Activated B cell treated with CpG ODN at 0.5 μM for 24 hours (primary cell): ENCODE measurements around the gene NFIB. TPM values are rescaled to one million over a fixed set of nuclear protein-coding genes. Genes with fewer than 3 reads are reported as not detected.

ENCODE experiments used
- ATAC-seq: fragments of 200-7000 bp; cut with Tn5 transposase; one replicate; pipeline ENCODE4 v1.10.0; 2021; ENCODE audit warnings: low read depth, mild to moderate bottlenecking, moderate library complexity
- CTCF ChIA-PET: fragments of 350-600 bp; sonication (Branson Sonifier 250); formaldehyde crosslinking; loops from one replicate; lab custom pipeline; 2021; ENCODE audit warnings: antibody characterized with exemption; lab: Charles Lee
- POLR2A ChIA-PET: fragments of 350-600 bp; sonication (Branson Sonifier 250); formaldehyde crosslinking; loops from one replicate; lab custom pipeline; 2021; ENCODE audit warnings: antibody characterized with exemption; lab: Charles Lee
- DNase-seq: peaks from one replicate; pipeline ENCODE4 v3.0.0; 2022
- H3K27ac Mint-ChIP-seq: one replicate; pipeline ENCODE4 v1.8.0; 2020; ENCODE audit warnings: mixed read lengths
- H3K27me3 Mint-ChIP-seq: one replicate; pipeline ENCODE4 v1.8.0; 2021; ENCODE audit warnings: mixed read lengths
- H3K36me3 Mint-ChIP-seq: one replicate; pipeline ENCODE4 v1.8.0; 2021; ENCODE audit warnings: low read depth, mixed read lengths
- H3K4me1 Mint-ChIP-seq: one replicate; pipeline ENCODE4 v1.8.0; 2021; ENCODE audit warnings: mixed read lengths
- H3K4me3 Mint-ChIP-seq: one replicate; pipeline ENCODE4 v1.8.0; 2020; ENCODE audit warnings: mild to moderate bottlenecking, mixed read lengths
- H3K9me3 Mint-ChIP-seq: one replicate; pipeline ENCODE4 v1.8.0; 2020; ENCODE audit warnings: mixed read lengths
- CTCF ChIP-seq: fragments of 200-600 bp; IDR thresholded peaks from one replicate; pipeline ENCODE4 v1.8.0; 2022; ENCODE audit warnings: antibody characterized with exemption, mild to moderate bottlenecking
- intact Hi-C: fragments of 100-400 bp; cut with micrococcal nuclease; formaldehyde crosslinking; loops from one replicate; pipeline ENCODE4 v1.15.1; 2024
- total RNA-seq: library from RNA; stranded (reverse); gene quantifications from 2 replicates; pipeline ENCODE4 v1.2.3, GENCODE V29; 2022

The NFIB gene
- total RNA-seq, 1 donor from 2014 or later = not detected

GRCh38 chr9:14063756-14064155 is 250.2 kb downstream of the NFIB start:
- ChIA-PET POLR2A (no interaction called here), CTCF (no interaction called here)
- DNase-seq (no peak), ATAC-seq (no peak)
- TF ChIP-seq CTCF = no peak
- no peaks in the 10 kb centered on the region for H3K4me1 Mint-ChIP-seq
- no peaks in the 10 kb centered on the region for H3K27me3 Mint-ChIP-seq
- no peaks in the 10 kb centered on the region for H3K9me3 Mint-ChIP-seq
- no peak overlapping the region for H3K27ac Mint-ChIP-seq
- intact Hi-C loops = no loop called here
- H3K4me3 Mint-ChIP-seq = no peak overlapping the region
- H3K36me3 Mint-ChIP-seq = no peaks in the 10 kb centered on the region

GRCh38 chr9:14062586-14063221 is 251.2 kb downstream of the NFIB start:
- CTCF ChIA-PET = no interaction called here
- POLR2A ChIA-PET = no interaction called here
- Mint-ChIP-seq H3K9me3 (no peaks in the 10 kb centered on the region), H3K4me3 (no peak overlapping the region), H3K36me3 (no peaks in the 10 kb centered on the region), H3K27me3 (no peaks in the 10 kb centered on the region), H3K4me1 (no peaks in the 10 kb centered on the region), H3K27ac (no peak overlapping the region)
- TF ChIP-seq CTCF = no peak
- DNase-seq = no peak
- ATAC-seq = no peak
- intact Hi-C loops = no loop called here

GRCh38 chr9:14061936-14062585 is 251.9 kb downstream of the NFIB start:
- DNase-seq (no peak), ATAC-seq (no peak)
- intact Hi-C loops = no loop called here
- no peaks in the 10 kb centered on the region for H3K4me1 Mint-ChIP-seq
- H3K36me3 Mint-ChIP-seq = no peaks in the 10 kb centered on the region
- no peak overlapping the region for H3K27ac Mint-ChIP-seq
- no peaks in the 10 kb centered on the region for H3K27me3 Mint-ChIP-seq
- CTCF ChIA-PET = no interaction called here
- POLR2A ChIA-PET = no interaction called here
- no peak overlapping the region for H3K4me3 Mint-ChIP-seq
- no peak for TF ChIP-seq CTCF
- H3K9me3 Mint-ChIP-seq = no peaks in the 10 kb centered on the region

GRCh38 chr9:14058325-14058688 is 255.6 kb downstream of the NFIB start:
- Mint-ChIP-seq H3K4me3 (no peak overlapping the region), H3K27me3 (no peaks in the 10 kb centered on the region), H3K27ac (no peak overlapping the region), H3K36me3 (no peaks in the 10 kb centered on the region), H3K4me1 (no peaks in the 10 kb centered on the region), H3K9me3 (no peaks in the 10 kb centered on the region)
- POLR2A ChIA-PET = no interaction called here
- intact Hi-C loops = no loop called here
- ATAC-seq (no peak), DNase-seq (no peak)
- no peak for TF ChIP-seq CTCF
- CTCF ChIA-PET = no interaction called here

GRCh38 chr9:14057368-14058324 is 256.3 kb downstream of the NFIB start:
- H3K4me3 Mint-ChIP-seq = no peak overlapping the region
- no peaks in the 10 kb centered on the region for H3K9me3 Mint-ChIP-seq
- POLR2A ChIA-PET = no interaction called here
- no peaks in the 10 kb centered on the region for H3K36me3 Mint-ChIP-seq
- no peak overlapping the region for H3K27ac Mint-ChIP-seq
- ATAC-seq = no peak
- no peaks in the 10 kb centered on the region for H3K27me3 Mint-ChIP-seq
- CTCF ChIA-PET = no interaction called here
- TF ChIP-seq CTCF = no peak
- DNase-seq = no peak
- no peaks in the 10 kb centered on the region for H3K4me1 Mint-ChIP-seq
- intact Hi-C loops = no loop called here
